OCI-LY3 (cell line): ENCODE measurements around the gene MEAF6.

ENCODE experiments used
- H2AFZ ChIP-seq: fragments of 200-600, 300-600 bp; shearing (Covaris generic); 2 replicates; pipeline ENCODE4 v1.6.0; 2014; ENCODE audit warnings: antibody characterized with exemption, low read depth, low read length
- H3K27ac ChIP-seq: fragments of 200-600, 300-600 bp; sonication (generic); 2 replicates; pipeline ENCODE4 v1.5.1; 2014; ENCODE audit warnings: mild to moderate bottlenecking, low read length, moderate library complexity, mixed read lengths
- H3K27me3 ChIP-seq: fragments of 200-600, 300-600 bp; sonication (generic); 2 replicates; pipeline ENCODE4 v1.6.1; 2014; ENCODE audit warnings: low read depth, low read length, mixed read lengths
- H3K36me3 ChIP-seq: fragments of 200-600, 300-600 bp; sonication (generic); replicated peaks from 2 replicates; pipeline ENCODE3; 2014; ENCODE audit warnings: low read depth, low read length, mixed read lengths
- H3K4me1 ChIP-seq: fragments of 300-600, 200-600 bp; sonication (generic); 2 replicates; pipeline ENCODE4 v1.6.1; 2014; ENCODE audit warnings: low read length, mixed read lengths
- H3K4me2 ChIP-seq: fragments of 200-600, 300-600 bp; sonication (generic); 2 replicates; pipeline ENCODE4 v1.6.1; 2014; ENCODE audit warnings: low read length, mixed read lengths
- H3K4me3 ChIP-seq: fragments of 300-600, 200-600 bp; sonication (generic); 2 replicates; pipeline ENCODE4 v1.5.1; 2014; ENCODE audit warnings: antibody characterized with exemption, mild to moderate bottlenecking, low read length, moderate library complexity
- H3K79me2 ChIP-seq: fragments of 300-600, 200-600 bp; shearing (Covaris generic); 2 replicates; pipeline ENCODE4 v1.6.1; 2014; ENCODE audit warnings: mild to moderate bottlenecking, low read length, mixed read lengths
- H3K9ac ChIP-seq: fragments of 300-600, 200-600 bp; shearing (Covaris generic); 2 replicates; pipeline ENCODE4 v1.6.0; 2014; ENCODE audit warnings: mild to moderate bottlenecking, low read length, moderate library complexity
- H3K9me3 ChIP-seq: fragments of 200-600, 300-600 bp; shearing (Covaris generic); 2 replicates; pipeline ENCODE4 v1.6.1; 2014; ENCODE audit warnings: low read length, mixed read lengths; ENCODE audit not compliant: insufficient read depth
- H4K20me1 ChIP-seq: fragments of 200-600, 300-600 bp; sonication (generic); 2 replicates; pipeline ENCODE4 v1.6.1; 2016; ENCODE audit warnings: low read length, mixed read lengths; ENCODE audit not compliant: insufficient read depth
- EZH2phosphoT487 ChIP-seq: fragments of 200-600 bp; shearing (Covaris generic); IDR thresholded peaks from 2 replicates; pipeline ENCODE4 v1.6.1; 2018; ENCODE audit warnings: antibody characterized with exemption, mixed run types, low read depth
- TF ChIP-seq, protein P1 (sequence below): fragments of 200-600, 300-600 bp; sonication (generic); IDR thresholded peaks from 2 replicates; pipeline ENCODE4 v1.5.1; 2014; ENCODE audit warnings: antibody characterized with exemption, low read length, low read depth

Gene MEAF6

DNA sequence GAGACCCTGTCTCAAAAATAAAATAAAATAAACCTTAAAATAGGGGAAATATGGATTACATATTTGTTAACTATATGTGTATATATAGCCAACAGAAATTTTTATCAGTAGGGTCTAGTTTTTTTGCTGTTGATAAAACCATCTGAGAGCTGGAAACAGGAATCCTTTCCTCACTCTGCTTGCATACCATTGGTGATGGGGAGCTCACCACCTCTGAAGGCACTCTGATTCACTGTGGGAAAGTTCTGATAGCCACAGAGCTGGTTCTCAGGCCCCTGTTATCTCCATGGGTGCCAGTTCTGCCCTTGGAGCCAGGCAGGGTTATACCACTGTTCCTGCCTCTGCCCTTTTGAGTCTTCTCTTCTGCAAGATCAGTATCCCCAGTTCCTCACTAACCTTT, 58.0 kb downstream of the MEAF6 start:
- Histone ChIP-seq H3K27me3 (no peaks in the 10 kb centered on the region), H4K20me1 (no peaks in the 10 kb centered on the region), H3K4me1 (peaks cover 14% of the 10 kb centered on the region), H3K36me3 (no peaks in the 10 kb centered on the region), H3K79me2 (no peaks in the 10 kb centered on the region), H2AFZ (no peak overlapping the region), H3K4me2 (no peak overlapping the region), H3K27ac (no peak overlapping the region), H3K9ac (no peak overlapping the region), H3K9me3 (no peaks in the 10 kb centered on the region), H3K4me3 (no peak overlapping the region)
- TF ChIP-seq, protein P1, sequence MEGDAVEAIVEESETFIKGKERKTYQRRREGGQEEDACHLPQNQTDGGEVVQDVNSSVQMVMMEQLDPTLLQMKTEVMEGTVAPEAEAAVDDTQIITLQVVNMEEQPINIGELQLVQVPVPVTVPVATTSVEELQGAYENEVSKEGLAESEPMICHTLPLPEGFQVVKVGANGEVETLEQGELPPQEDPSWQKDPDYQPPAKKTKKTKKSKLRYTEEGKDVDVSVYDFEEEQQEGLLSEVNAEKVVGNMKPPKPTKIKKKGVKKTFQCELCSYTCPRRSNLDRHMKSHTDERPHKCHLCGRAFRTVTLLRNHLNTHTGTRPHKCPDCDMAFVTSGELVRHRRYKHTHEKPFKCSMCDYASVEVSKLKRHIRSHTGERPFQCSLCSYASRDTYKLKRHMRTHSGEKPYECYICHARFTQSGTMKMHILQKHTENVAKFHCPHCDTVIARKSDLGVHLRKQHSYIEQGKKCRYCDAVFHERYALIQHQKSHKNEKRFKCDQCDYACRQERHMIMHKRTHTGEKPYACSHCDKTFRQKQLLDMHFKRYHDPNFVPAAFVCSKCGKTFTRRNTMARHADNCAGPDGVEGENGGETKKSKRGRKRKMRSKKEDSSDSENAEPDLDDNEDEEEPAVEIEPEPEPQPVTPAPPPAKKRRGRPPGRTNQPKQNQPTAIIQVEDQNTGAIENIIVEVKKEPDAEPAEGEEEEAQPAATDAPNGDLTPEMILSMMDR = no peak

GRCh38 chr1:37455516-37455915, 59.0 kb downstream of the MEAF6 start:
- TF ChIP-seq, protein P1 = no peak
- no peak for TF ChIP-seq EZH2phosphoT487
- Histone ChIP-seq H3K4me3 (peak overlapping the region; percentile 74), H4K20me1 (no peaks in the 10 kb centered on the region), H2AFZ (peak overlapping the region; percentile 98), H3K4me2 (peak overlapping the region; percentile 98), H3K4me1 (peaks cover 14% of the 10 kb centered on the region), H3K9ac (peak overlapping the region; percentile 47; the same call in 1 of the 2 replicates), H3K27ac (no peak overlapping the region), H3K9me3 (no peaks in the 10 kb centered on the region), H3K36me3 (no peaks in the 10 kb centered on the region), H3K27me3 (no peaks in the 10 kb centered on the region), H3K79me2 (no peaks in the 10 kb centered on the region)

DNA sequence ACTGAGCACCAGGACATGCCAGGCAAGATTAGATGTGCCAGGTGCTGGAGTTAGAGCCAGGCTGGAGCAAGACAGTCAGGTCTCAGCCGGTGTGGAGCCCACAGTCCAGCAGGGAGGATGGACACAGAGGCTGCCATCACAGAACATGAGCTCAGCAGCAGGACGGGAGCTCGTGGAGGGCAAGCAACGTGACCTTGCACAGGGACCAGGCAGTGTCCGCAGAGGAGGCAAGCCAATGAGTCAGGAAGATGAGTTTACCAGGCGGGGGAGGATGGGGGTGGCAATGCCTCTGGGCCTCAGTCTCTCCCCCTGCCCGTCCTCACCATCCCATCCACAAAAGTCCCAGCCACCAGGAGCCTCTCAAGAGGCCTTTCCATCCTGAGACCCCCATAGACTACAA, 60.9 kb downstream of the MEAF6 start:
- Histone ChIP-seq H4K20me1 (no peaks in the 10 kb centered on the region), H3K9ac (no peak overlapping the region), H3K4me1 (peaks cover 22% of the 10 kb centered on the region), H3K4me2 (no peak overlapping the region), H2AFZ (no peak overlapping the region), H3K27ac (no peak overlapping the region), H3K27me3 (no peaks in the 10 kb centered on the region), H3K4me3 (no peak overlapping the region), H3K36me3 (no peaks in the 10 kb centered on the region), H3K79me2 (no peaks in the 10 kb centered on the region), H3K9me3 (no peaks in the 10 kb centered on the region)
- no peak for TF ChIP-seq EZH2phosphoT487
- TF ChIP-seq, protein P1 = no peak

- H4K20me1 ChIP-seq = no peaks in the 10 kb centered on the region
Measured at GRCh38 chr1:37452416-37452815, 62.1 kb downstream of the MEAF6 start.

More at GRCh38 chr1:37452416-37452815, 62.1 kb downstream of the MEAF6 start:
- Histone ChIP-seq H3K4me3 (no peak overlapping the region), H3K9me3 (no peaks in the 10 kb centered on the region), H3K27me3 (no peaks in the 10 kb centered on the region), H3K36me3 (no peaks in the 10 kb centered on the region), H3K9ac (no peak overlapping the region), H3K79me2 (no peaks in the 10 kb centered on the region), H3K4me1 (peaks cover 22% of the 10 kb centered on the region), H3K4me2 (no peak overlapping the region), H2AFZ (no peak overlapping the region), H3K27ac (no peak overlapping the region)
- TF ChIP-seq, protein P1 = no peak
- no peak for TF ChIP-seq EZH2phosphoT487
